DOHH2 (cell line): ENCODE data around the gene CCM2.

Experiments used
- CTCF ChIP-seq: fragments of 200-600 bp; sonication (generic); IDR thresholded peaks from one replicate; pipeline ENCODE4 v1.5.1; 2014; ENCODE audit warnings: antibody characterized with exemption, mild to moderate bottlenecking, low read depth, low read length; ENCODE audit not compliant: poor library complexity, severe bottlenecking
- EZH2phosphoT487 ChIP-seq: fragments of 200-600 bp; sonication (generic); IDR thresholded peaks from 2 replicates; pipeline ENCODE4 v1.6.1; 2017; ENCODE audit warnings: borderline replicate concordance, mild to moderate bottlenecking, antibody characterized with exemption, low read length, moderate library complexity, mixed read lengths

GRCh38 chr7:45015313-45015712 is 15.3 kb downstream of the CCM2 start:
- TF ChIP-seq CTCF (no peak), EZH2phosphoT487 (no peak)
